Endothelial cell of umbilical vein (primary cell): ENCODE measurements around the gene TNFRSF1B. TPM values are rescaled to one million over a fixed set of nuclear protein-coding genes. Genes with fewer than 3 reads are reported as not detected.

Source experiments
- BruUV-seq: library from RNA; stranded (reverse); fragments of 400-500 nt; replicated peaks from 2 replicates; lab custom pipeline; 2021; lab: Mats Ljungman, UMichigan
- CTCF ChIA-PET: fragments of 300-600, 350-600 bp; sonication (Branson Sonifier 250); formaldehyde crosslinking; loops from one replicate; lab custom pipeline; 2021; ENCODE audit warnings: antibody characterized with exemption, inconsistent platforms; lab: Charles Lee
- POLR2A ChIA-PET: fragments of 300-600, 350-600 bp; sonication (Branson Sonifier 250); formaldehyde crosslinking; loops from one replicate; lab custom pipeline; 2021; ENCODE audit warnings: antibody characterized with exemption, inconsistent platforms; lab: Charles Lee
- DNase-seq: peaks from one replicate; pipeline ENCODE4 v3.0.0-alpha.2; 2011; ENCODE audit warnings: low read depth, low spot score
- FAIRE-seq: peaks from 2 replicates; lab custom pipeline; 2011; peaks lifted over from hg19 to GRCh38; lab: Jason Lieb, UNC
- H2AFZ ChIP-seq: 2 replicates; pipeline ENCODE4 v1.6.0; 2012; ENCODE audit warnings: low read depth, low read length, control low read depth, inconsistent platforms
- H3K27ac ChIP-seq: 2 replicates; pipeline ENCODE4 v1.5.1; 2011; ENCODE audit warnings: low read depth, mild to moderate bottlenecking, control low read depth, low read length, moderate library complexity; ENCODE audit not compliant: insufficient read depth
- H3K27me3 ChIP-seq, 2 experiments: 2 replicates each; pipeline versions ENCODE4 v1.6.0 to v1.6.1; 2011; ENCODE audit warnings: low read length in 2 of 2, mixed read lengths in 1 of 2; ENCODE audit not compliant: control insufficient read depth in 2 of 2, insufficient read depth in 2 of 2
- H3K36me3 ChIP-seq, 2 experiments: 2 replicates in 1 of 2; 3 replicates in 1 of 2; pipeline ENCODE4 v1.5.1; 2011; ENCODE audit warnings: low read length in 2 of 2, mild to moderate bottlenecking in 1 of 2, moderate library complexity in 1 of 2; ENCODE audit not compliant: control insufficient read depth in 2 of 2, insufficient read depth in 2 of 2; ENCODE audit errors: extremely low read depth in 1 of 2
- H3K4me1 ChIP-seq: 3 replicates; pipeline ENCODE4 v1.5.1; 2011; ENCODE audit warnings: mild to moderate bottlenecking, low read length; ENCODE audit not compliant: control insufficient read depth, insufficient read depth; ENCODE audit errors: extremely low read depth
- H3K4me2 ChIP-seq: 2 replicates; pipeline ENCODE4 v1.6.1; 2011; ENCODE audit warnings: low read length, control low read depth, mixed read lengths; ENCODE audit not compliant: insufficient read depth
- H3K4me3 ChIP-seq, 3 experiments: fragments of 200-600 bp in 1 of 3; sonication (generic), shearing (Covaris generic) in 1 of 3; replicated peaks in 1 of 3; 2 replicates each; pipeline ENCODE4 v1.5.1; 2011 to 2016; ENCODE audit warnings: control low read depth in 3 of 3, low read length in 3 of 3, mild to moderate bottlenecking in 2 of 3, inconsistent platforms in 1 of 3, low read depth in 1 of 3, moderate library complexity in 1 of 3; ENCODE audit not compliant: insufficient read depth in 1 of 3
- H3K79me2 ChIP-seq: 2 replicates; pipeline ENCODE4 v1.6.0; 2012; ENCODE audit warnings: low read length, inconsistent platforms; ENCODE audit not compliant: control insufficient read depth, insufficient read depth
- H3K9ac ChIP-seq: replicated peaks from 2 replicates; pipeline ENCODE3; 2011; ENCODE audit warnings: low read length, control low read depth; ENCODE audit not compliant: insufficient read depth; ENCODE audit errors: extremely low read depth
- H3K9me1 ChIP-seq: replicated peaks from 3 replicates; pipeline ENCODE4 v1.6.0; 2011; ENCODE audit warnings: mild to moderate bottlenecking, low read length; ENCODE audit not compliant: control insufficient read depth, insufficient read depth; ENCODE audit errors: extremely low read depth
- H3K9me3 ChIP-seq: replicated peaks from 2 replicates; pipeline ENCODE4 v1.5.1; 2012; ENCODE audit warnings: low read length, inconsistent platforms; ENCODE audit not compliant: control insufficient read depth, insufficient read depth
- H4K20me1 ChIP-seq: replicated peaks from 2 replicates; pipeline ENCODE3; 2011; ENCODE audit warnings: mild to moderate bottlenecking, low read length; ENCODE audit not compliant: control insufficient read depth, insufficient read depth; ENCODE audit errors: extremely low read depth
- CTCF ChIP-seq, 2 donors: IDR thresholded peaks; 1 replicate in 1 of 2; 2 replicates in 1 of 2; pipeline ENCODE4 v1.5.1; 2011; ENCODE audit warnings: low read length in 2 of 2, mild to moderate bottlenecking in 2 of 2, moderate library complexity in 2 of 2, control low read depth in 1 of 2, inconsistent platforms in 1 of 2, low read depth in 1 of 2; ENCODE audit not compliant: insufficient read depth in 1 of 2; ENCODE audit errors: extremely low read depth in 1 of 2
- EZH2 ChIP-seq: IDR thresholded peaks from 2 replicates; pipeline ENCODE4 v1.6.1; 2012; ENCODE audit warnings: borderline replicate concordance, low read depth, mild to moderate bottlenecking, moderate library complexity, low read length, inconsistent platforms; ENCODE audit not compliant: severe bottlenecking
- FOS ChIP-seq: IDR thresholded peaks from 2 replicates; pipeline ENCODE4 v1.6.1; 2011; ENCODE audit warnings: mild to moderate bottlenecking, low read length, moderate library complexity, borderline replicate concordance; ENCODE audit not compliant: insufficient read depth
- GATA2 ChIP-seq: IDR thresholded peaks from 2 replicates; pipeline ENCODE4 v1.7.0; 2011; ENCODE audit warnings: low read depth, mild to moderate bottlenecking, moderate library complexity, mixed read lengths, low read length; ENCODE audit not compliant: insufficient read length, insufficient read depth
- JUN ChIP-seq: IDR thresholded peaks from 2 replicates; pipeline ENCODE4 v1.6.1; 2011; ENCODE audit warnings: borderline replicate concordance, low read depth; ENCODE audit not compliant: insufficient read length, insufficient read depth
- MAX ChIP-seq: IDR thresholded peaks from 2 replicates; pipeline ENCODE4 v1.6.1; 2011; ENCODE audit not compliant: insufficient read depth, insufficient read length
- MYC ChIP-seq: IDR thresholded peaks from one replicate; pipeline ENCODE4 v1.6.1; 2011; ENCODE audit warnings: mild to moderate bottlenecking, low read depth, low read length
- POLR2A ChIP-seq: IDR thresholded peaks from 2 replicates; pipeline ENCODE4 v1.6.1; 2012; ENCODE audit warnings: low read depth, mild to moderate bottlenecking, control low read depth, low read length
- POLR2AphosphoS5 ChIP-seq: IDR thresholded peaks from 2 replicates; pipeline ENCODE4 v1.6.1; 2012; ENCODE audit warnings: low read depth, mild to moderate bottlenecking, control low read depth, low read length, moderate library complexity; ENCODE audit not compliant: insufficient read depth
- dilution Hi-C: fragments of 300-500 bp; cut with MboI; formaldehyde crosslinking; loops from one replicate; pipeline ENCODE4 v1.15.0; 2019; ENCODE audit warnings: low sequenced_read_pairs; ENCODE audit not compliant: extremely low pct_ligation_motif_present
- intact Hi-C: fragments of 100-400 bp; cut with micrococcal nuclease; formaldehyde crosslinking; loops from one replicate; pipeline ENCODE4 v1.10.0; 2022
- polyA plus RNA-seq, 4 experiments: library from polyadenylated mRNA; depleted of rRNA in 3 of 4; stranded (reverse) in 3 of 4; unstranded in 1 of 4; fragments of >200 nt; gene quantifications; 2 replicates each; pipeline versions ENCODE4 v1.2.1 to v1.2.3, GENCODE V29; 2011 to 2012; ENCODE audit warnings: missing spikeins in 1 of 4
- total RNA-seq: library from RNA; stranded (reverse); gene quantifications from 2 replicates; pipeline ENCODE4 v1.2.3, GENCODE V29; 2021

Gene TNFRSF1B
- total and polyA plus RNA-seq, 2 donors (not counting 3 experiments of a cell fraction or from before 2014, with no cell fraction given): 53.6 to 65.9 TPM

- intact Hi-C loops (no loop called here), dilution Hi-C loops (no loop called here)
- no peak overlapping the region for H3K9ac ChIP-seq
- no peak overlapping the region for H3K4me2 ChIP-seq
- FAIRE-seq: no peak
- no peaks in the 10 kb centered on the region for H3K27me3 ChIP-seq
- H4K20me1 ChIP-seq: no peaks in the 10 kb centered on the region
- no peak overlapping the region for H3K27ac ChIP-seq
- CTCF ChIA-PET: interaction anchor here (0.6 to 1.1 kb wide), 2 partner anchors 15 to 125 kb away, joined by 3 to 4 read pairs; no protein-coding TSS in a partner anchor
- H2AFZ ChIP-seq: no peak overlapping the region
- BruUV-seq: no TSS peak
- no peak for DNase-seq
- H3K9me3 ChIP-seq: no peaks in the 10 kb centered on the region
- TF ChIP-seq FOS (no peak), POLR2A (no peak), POLR2AphosphoS5 (no peak), CTCF (IDR thresholded peaks at IDR 0.05; ENCODE audit: extremely low read depth in 1 of 2, insufficient read depth in 1 of 2, low read depth in 1 of 2, low read length in 2 of 2) (no peak), MAX (no peak), EZH2 (no peak), GATA2 (no peak), MYC (no peak), JUN (no peak)
- H3K36me3 ChIP-seq: peaks cover 10 to 20% of the 10 kb centered on the region in 2 experiments
- POLR2A ChIA-PET: no interaction called here
- no peak overlapping the region for H3K4me3 ChIP-seq
- H3K4me1 ChIP-seq: no peaks in the 10 kb centered on the region
- H3K79me2 ChIP-seq: no peaks in the 10 kb centered on the region
- H3K9me1 ChIP-seq: no peaks in the 10 kb centered on the region
These were observed 83.0 kb downstream of the TNFRSF1B start for GRCh38 chr1:12249748-12250147.
